Measurements from ENCODE around the gene ARF1.

GRCh38 chr1:228091084-228091483 is 8.6 kb downstream of the ARF1 start:
- TF ChIP-seq EZH2 (IDR thresholded peaks at IDR 0.05; ENCODE audit: borderline replicate concordance, low read depth, low read length, poor library complexity, severe bottlenecking) (no peak), CTCF (conservative IDR thresholded peaks at IDR 0.05; ENCODE audit: low read depth, low read length) (no peak)
